ELR (cell line): ENCODE results near the gene CASZ1.
A peak's percentile ranks its signal among the peaks of the same experiment; 100 is the strongest.

Experiments used
- DNase-seq: peaks from one replicate; pipeline ENCODE4 v3.0.0-alpha.2; 2015; ENCODE audit warnings: low read depth

The CASZ1 gene

DNA sequence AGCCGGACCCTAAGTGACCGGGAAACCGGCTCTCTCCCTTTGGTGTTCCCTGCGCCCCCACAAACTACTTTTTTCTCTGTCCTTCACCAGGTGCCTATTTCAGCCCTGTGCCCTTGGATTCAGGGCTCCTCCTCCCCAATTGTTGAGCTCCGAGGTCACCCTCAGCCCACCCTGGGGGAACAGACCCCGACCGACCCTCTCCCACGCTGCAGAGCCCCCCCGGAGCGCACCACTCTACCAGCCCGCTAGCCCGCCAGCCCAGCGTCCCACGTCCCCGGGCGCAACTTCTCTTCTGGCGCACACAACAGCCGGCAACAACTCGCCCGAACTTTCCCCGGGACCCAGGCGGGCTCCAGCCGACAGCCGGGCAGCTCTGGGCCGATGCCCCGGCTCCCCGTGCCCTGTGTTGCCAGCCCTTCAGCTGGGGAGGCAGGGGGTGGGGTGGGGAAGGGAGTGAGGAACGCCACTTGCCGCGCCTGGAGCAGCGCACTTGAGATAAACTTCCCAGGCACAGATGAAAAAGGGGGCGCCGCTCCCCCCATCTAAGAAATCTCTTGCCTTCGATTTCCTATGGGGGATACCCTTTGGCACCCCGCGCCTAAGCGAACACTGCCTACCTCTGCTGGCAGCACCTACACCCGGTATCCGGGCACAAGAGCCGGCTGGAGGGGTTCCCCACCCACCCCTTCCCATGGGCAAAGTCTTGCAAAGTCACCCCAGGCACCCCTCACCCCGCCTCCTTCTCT lies 997 bp downstream of the CASZ1 start:
- DNase-seq, result peak; percentile 17

DNA sequence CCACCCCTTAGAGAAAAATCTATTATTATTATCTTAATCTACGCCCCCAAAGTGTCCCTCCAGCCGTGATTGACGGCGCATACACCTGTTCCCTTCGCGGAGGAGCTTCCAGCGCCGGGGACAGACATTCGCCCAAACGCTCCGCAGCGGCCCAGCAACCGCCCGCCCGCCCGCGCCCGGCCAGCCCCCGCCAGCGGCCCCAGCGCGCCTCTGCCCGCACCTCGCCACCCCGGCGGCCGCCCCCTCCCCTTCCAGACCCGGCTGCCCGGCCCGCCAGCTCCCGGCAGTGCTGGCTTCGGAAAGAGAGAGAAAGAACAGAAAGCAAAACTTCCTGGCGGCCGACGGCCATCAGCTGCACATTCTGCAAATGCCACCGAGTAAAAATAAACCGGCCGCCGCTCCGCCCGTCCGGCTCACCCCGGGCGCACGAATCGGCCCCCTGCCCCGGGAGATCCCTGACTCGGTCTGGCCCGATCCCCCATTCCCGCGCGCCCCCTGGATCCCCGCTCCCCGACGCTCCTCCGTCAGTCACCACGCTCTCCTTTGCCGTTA lies 1.6 kb downstream of the CASZ1 start:
- DNase-seq, result peak; percentile 8

DNA sequence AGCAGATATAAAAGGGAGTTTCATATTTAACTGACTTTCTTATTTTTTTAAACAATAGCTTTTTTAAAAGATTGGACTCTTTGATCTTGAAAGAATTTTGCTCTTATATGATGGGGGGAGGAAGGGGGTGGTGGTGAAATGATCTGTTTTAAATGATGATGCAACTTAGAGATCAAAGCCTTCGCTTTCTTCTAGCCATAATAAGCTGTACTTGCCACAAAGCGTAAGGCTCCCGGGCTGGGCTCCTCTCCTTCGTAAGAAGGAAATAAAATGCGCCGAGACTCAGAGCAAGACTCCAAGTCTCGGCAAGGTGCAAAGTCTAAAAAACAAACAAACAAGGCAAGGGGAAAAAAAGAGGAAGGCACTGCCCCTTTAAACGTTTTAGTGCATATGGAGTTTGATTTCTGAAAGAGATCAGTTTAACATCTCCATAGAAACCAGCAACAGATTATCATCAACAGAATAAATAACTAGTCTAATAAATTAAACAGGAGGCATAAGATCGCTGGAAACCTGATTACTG lies 3.3 kb downstream of the CASZ1 start:
- DNase-seq, result peak; percentile 15

DNA sequence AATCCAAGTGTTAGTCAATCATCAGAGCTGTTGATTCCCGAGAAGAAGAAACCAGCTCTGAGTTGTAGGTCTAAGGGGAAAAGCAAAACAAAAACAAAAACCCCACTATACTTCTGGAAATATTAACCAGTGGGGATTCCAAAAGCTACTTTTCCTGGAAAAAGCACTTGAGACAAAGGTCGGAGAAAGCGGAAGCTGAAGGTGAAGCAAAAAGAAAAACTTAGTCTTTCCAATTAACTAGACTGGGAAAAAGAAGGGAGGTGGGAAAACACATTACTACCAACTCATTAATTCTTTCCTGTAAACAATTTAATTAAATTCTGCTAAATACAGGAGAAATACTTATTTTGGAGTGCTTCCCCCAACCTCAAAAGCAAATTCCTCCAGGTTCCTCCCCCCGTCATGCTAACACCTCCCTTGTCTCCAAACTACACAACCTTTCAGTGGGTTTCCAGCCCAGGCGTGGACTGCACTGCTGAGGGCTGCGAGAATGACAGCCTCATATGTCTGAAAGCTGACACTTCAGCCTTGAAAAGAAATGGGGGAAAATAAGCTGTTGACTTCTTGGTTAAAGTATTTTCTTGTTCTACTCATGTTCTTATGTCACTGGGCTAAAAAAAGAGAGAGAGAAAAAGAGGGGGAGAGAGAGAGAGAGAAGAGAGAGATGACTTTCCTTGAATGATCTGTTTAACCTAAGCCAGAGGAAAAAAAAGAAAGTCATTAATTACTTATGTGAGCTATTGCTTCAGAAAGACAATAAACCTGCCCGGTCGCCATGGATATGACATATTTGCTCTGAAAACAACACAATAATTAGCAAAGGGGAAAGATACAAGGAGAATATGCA lies 5.1 kb downstream of the CASZ1 start:
- no peak for DNase-seq

DNA sequence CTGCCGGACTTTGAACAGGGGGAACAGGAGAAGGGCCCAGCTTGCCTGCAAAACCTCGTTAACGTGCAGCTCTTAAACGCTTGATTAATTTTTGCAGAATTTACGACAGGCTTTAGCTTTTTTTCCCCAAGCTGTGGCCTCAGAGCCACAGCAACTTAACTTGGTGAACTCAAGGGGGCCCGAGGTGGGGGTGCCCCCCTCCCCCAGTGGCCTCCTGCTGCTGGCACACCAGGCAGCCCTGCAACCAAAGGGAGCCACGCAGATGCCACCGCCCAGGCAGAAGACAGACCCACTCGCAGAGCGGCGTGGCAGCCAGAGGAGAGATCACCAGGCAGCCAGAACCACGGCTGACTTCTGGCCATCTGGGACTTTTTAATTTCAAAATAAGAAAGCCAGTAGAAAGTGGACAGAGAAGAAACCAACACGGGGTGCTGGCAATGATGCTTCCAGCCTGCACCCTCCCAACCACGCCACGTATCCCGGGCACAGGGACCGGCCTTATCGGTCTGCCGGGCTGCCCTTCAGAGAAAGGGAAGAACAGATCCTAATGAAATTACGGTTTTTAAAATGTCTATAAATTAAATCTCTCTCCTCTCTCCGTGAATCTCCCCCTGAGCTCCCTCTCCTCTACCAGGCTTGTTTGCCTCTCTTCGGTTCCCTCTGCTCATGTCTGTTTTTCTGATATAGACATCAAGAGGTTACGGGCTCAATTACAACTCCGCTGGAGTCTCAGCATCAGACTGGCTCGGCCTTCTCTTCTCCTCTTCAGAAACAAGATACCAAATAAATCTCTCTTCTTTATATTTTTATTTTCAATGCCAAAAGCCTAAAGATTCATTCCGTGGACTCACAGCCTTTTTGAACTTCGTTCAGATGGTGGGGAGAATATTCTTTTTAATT lies 6.4 kb downstream of the CASZ1 start:
- DNase-seq, result no peak

DNA sequence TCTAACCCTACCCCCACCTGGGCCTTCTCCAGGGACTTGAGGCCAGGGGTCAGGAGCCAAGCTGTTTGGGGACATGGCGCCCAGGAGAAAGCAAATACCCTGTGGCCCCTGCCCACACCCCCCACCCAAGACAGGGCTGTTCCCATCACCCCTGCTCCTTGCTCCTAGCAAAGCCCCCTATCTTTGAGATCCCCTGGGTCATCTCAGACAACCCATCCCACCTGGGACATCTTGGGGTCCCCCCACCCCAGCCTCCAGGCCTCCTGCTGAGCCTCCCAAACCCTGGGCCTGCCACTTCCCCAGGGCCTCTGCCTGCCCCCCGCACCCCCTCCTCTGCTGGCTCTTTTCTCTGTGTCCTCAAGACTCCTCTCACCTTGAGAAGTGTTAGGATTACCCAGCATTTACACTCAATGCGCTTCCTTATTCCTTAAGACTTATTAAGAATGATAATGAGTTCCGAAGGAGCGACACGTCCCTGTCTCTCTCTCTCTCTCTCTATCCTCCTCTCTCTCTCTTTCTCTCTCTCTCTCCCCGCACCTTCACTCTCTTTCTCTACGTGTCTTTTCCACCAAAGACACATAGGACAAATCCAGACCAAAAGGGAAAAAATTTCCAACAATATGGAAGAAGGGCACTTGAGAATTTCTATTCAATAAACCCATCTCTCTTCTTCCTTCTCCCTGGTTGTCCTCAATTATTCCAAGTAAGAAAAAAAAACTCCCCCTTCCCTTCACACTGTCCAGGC lies 7.2 kb downstream of the CASZ1 start:
- no peak for DNase-seq

DNA sequence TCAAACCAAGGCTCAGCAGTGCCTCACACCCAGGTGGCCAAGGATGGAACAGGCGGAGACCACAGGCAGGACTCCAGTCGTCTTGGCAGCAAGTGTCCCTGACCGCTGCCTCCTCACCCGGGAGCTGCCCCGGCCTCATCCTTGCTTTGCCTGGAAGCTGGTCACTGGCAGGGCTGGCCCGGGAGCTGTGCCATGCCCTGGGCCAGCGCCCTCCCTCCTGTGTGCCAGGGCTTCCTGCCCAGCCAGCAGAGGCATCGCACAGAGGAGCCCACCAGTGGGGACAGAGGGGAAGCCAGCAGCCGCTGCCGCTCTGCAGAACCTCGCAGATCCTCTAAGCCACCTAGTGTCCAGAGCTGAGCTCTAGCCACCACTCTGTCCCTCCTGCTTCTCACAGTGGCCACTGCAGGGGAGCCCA lies 7.8 kb downstream of the CASZ1 start:
- no peak for DNase-seq

DNA sequence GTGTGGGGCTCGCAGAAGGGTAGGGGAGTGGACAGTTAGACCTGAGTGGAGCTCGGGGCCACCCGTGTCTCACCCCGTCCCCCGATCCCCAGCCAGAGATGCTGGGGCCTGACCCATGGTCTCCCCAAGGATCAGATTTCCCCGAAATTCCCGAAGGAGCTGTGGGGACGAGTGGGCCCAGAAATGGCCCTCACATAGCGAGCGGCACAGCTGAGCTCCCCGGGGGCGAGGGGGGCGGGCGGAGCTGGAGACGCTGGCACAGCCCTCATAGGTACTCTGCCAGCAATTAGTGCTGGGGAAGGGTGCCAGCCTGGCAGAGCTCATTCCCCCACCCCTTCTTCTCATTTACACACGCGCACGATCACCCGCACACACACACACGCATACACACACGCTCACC lies 9.2 kb downstream of the CASZ1 start:
- no peak for DNase-seq

DNA sequence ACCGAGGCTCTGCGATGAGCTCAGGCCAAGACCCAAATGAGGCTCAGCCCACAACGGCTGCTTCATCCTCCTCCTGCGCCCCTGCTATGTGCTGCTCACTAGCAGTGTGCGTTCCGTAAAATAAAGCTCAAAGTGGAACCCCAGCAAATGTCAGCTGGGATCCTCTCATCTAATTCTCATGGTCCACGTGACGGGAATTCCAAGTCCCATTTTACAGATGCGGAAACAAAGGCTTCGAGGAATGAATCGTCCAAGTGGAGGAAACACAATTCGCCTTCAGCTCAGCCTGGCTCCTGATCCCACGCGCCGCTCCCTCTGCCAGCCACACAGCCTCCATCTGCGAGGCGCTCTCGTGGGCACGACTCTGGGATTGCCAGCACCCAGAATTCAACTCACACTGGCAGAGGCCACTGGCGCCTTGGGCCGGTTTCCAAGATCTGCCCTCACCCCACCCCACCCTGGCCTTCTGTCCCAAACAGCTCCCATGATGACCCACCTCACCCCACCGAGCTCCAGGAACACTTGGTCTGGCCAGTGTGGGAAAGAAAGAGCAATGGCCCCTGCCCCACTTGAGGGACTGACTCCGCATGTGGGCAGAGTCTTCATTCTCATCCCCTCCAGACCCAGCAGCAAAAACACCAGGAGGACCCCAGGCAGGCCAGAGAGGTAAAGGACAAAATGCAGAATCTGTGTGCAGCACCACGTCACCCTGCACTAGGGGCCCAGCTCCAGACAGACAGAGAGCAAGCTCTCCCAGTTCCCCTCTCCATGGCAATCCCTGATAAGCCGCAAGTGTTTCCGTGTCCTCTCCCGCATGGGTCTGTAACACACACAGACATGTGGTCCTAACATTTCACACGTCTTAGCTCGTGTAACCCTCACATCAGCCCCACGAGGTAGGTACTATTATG lies 10.5 kb downstream of the CASZ1 start:
- no peak for DNase-seq

DNA sequence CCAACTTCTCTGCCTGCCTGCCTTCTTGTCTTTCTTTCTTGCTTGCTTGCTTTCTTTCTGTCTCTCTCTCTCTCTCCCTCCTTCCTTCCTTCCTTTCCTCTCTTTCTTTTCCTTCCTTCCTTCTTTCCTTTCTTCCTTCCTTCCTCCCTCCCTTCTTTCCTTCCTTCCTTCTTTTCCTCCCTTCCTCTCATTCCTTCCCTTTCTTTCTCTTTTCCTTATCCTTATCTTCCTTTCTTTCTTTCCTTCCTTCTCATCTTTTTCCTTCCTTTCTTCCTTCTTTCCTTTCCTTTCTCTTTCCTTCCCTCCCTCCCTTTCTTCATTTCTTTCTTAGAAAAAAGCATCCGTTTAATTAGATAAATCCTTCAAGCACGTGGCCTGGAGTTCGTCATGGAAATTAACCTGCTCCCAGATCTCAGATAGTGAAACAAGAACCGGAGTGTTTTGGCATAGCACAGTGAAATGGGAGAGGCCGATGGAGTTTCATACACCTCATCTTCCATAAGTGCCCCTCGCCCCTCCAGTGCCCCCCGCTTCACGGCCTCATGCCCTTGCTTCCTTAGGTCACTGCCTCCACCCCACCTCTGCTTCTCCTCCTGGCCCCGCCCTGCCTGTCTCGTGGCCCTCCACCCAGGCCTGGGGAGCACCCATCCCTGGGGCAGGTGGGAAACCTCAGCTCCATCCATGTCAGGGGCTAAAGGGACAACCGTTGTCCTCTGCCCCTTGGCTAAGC lies 11.3 kb downstream of the CASZ1 start:
- DNase-seq, result no peak

DNA sequence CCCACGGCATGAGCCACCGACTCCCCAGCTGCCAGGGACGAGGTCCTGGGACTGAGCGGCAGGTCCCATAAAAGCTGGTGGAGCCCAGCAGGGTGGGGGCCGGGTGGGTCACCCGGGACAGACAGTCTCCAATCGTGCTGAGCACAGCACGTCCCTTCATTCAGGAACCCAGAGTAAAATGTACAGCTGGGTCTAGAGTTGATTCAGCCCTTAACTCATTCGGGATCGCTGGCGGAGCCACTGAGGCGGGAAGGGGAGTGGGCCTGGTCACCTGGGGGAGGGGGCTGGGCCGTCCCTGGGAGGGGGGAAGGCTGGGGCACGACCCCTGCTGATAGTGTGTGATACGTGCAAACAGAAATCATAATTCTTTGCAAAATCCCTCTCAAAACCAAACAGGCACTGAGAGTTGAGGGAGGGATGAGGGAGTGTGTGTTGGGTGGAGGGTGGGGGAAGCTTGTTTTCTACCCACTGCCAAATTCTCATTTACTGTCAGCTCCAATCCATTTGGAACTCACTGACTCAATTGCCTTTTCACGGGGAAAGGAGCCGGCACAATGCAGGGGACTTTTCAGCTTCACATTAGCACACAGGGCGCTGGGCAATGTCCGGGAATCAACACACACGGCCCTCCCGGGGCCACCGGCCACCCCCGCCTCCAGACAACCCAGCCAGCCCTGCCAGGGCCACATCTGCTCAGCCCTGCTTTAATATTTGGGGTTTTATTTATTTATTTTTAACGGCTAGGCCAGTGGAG lies 13.8 kb downstream of the CASZ1 start:
- no peak for DNase-seq

DNA sequence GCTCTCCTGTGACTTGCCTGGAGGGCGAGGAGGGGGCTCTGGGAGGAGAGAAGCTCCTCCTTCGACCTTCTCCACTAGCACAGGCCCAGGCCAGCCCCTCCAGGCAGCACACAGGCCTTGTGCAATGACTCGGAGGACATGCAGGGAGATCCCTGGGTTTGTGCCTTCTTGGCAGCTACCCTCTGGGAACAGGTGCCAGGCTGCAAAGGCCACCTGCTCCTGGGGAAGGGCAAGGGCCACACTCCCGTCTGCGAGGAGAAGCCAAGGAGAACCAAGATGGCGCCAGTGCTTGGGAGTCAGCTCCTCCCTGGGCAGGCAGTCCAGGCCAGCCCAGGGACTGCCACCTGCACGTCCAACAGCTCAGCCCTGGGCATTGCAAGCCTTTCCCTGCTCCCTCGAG lies 15.3 kb downstream of the CASZ1 start:
- DNase-seq, result no peak

DNA sequence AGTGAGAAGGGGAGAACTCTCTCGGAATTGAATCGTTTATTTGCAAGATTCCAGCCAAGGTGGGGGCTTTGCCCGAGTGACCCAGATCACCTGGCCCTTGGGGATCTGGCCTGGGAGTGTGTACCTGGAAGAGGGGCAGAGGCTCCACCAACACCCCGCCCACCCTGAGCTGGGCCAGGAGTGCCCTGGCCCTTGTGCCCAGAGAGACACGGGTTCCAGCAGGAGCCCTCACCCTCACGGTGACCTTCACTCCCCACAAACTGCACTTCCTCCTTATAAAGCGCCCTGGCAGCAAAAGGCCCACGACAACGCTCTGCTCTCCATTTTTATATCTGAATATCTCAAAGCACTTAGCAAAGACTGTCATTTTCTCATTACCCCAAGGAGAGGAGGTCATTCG lies 16.6 kb downstream of the CASZ1 start:
- DNase-seq, result no peak

DNA sequence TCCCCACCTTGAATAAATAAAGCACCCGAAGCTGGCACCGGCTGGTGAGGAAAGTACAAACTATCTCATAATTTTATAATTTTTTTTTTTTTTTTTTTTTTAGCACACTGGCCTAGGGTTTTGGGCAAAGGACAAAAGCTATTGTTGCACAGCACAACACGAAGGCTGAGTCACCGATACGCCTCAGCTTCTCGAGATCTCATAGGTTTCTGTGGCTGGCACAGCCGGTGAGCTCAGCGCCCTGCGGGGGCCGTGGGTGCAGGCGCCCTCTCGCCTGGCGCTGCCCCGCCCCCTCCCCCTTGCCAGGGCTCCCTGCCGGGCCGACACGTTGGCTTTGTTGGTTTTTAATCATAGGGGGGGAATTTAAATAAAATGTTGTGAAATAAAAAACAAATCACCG lies 17.2 kb downstream of the CASZ1 start:
- no peak for DNase-seq

DNA sequence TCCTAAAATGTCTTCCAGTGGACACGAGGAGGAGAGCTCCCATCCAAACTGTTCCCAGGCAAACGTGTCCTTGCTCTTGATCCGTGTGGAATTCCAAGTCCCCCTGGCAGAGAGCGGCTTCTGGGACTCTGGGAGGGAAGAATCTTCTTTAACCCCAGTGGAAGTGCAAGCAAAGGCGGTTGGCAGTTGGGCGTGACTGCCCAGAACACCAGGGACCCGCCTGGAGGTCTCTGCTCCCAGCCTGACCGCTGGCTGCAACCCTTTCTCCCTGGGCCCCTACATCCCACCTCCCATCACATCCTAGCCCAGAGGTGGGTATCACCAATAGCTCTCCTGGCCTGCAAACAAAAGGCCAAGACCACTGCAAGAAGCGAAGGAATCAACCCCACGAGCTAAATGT lies 17.8 kb downstream of the CASZ1 start:
- no peak for DNase-seq

DNA sequence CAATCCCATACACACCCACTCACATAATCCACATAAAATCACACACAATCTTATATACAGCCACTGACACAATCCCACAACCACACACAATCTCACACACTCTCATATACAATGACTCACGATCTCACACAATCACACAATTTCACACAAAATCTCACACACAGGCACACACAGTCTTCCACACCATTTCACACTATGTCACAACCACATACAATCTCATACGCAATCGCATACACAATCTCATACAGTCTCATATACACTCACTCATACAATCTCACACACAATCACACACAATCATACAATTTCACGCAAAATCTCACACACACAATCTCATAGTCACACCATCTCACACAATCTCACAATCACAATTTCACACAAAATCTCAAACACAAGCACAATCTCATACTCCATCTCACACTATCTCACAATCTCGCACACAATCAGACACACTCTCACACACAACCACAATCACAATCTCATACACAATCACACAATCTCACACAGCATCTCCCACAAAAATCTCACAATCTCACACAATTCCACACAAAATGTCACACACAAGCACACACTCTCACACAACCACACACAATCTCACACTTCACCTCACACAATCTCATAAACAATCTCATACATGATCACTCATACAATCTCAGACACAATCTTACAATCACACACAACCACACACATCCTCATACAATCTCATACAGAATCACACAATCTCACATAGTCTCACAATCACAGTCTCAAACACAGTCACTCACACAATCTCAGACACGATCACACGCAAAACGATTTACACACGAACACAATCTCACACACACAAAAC lies 18.5 kb downstream of the CASZ1 start:
- DNase-seq, result no peak

DNA sequence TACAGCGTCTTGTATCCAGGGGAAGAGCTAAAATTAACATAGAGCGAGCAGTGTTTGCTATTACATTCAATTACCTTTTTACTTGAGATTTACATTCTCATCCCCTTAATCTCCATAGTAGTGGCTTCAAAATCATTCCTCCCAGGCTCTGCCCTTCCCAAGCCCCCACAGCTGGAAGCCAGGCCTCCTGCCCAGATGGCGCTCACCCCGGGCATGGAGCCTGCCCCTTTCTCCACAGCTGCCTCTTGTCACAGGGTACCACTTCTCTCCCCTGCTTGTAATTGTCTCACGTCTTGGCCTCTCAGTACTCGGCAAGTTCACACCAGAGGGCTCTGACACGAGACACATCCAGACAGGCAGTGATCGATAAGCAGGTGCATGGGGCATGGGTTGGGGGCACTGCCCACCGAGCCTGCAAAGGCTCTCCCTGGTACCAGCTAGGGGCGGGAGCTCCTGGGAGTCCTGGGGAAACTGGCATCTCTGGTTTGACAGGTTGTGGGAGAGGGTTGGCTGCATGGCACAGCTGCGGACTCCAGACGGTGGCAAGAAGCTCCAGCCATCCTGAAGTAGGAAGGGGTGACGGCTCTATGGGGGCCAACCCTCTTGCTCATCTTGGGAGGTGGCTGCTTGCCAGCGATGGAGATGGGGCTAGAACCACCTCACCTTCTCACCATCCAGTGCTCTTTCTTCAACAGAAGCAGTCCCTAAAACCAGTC lies 20.1 kb downstream of the CASZ1 start:
- no peak for DNase-seq
